ENCODE measurements around the gene MIA. TPM values are rescaled to one million over a fixed set of nuclear protein-coding genes. Genes with fewer than 3 reads are reported as not detected.
A peak's percentile ranks its signal among the peaks of the same experiment; 100 is the strongest.

Gene MIA
- total RNA-seq, 3 donors from 2014 or later, result 1.4 to 8.6 (median 2.5) TPM

DNA sequence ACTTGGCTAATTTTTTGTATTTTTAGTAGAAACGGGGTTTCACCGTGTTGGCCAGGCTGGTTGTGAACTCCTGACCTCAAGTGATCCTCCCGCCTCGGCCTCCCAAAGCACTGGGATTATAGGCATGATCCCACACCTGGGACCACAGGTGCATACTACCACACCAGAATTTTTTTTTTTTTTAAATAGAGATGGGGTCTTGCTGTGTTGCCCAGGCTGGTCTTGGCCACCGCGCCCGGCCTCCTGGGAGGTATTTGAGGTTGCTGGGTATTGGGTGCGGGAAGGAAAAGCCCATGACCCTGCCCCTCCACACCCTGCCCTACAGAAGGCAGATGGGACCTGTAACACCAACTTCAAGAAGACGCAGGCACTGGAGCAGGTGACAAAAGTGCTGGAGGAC, 38.7 kb upstream of the MIA start:
- ATAC-seq (no peak), DNase-seq (peak in 1 of 3 donors; percentile 41)
- Histone ChIP-seq H3K4me1 (ENCODE audit: low read depth) (peaks cover 5% of the 10 kb centered on the region), H3K9me3 (no peaks in the 10 kb centered on the region), H3K36me3 (ENCODE audit: low read depth) (peaks cover 5% of the 10 kb centered on the region), H3K4me3 (no peak overlapping the region)
- TF ChIP-seq, protein P1, sequence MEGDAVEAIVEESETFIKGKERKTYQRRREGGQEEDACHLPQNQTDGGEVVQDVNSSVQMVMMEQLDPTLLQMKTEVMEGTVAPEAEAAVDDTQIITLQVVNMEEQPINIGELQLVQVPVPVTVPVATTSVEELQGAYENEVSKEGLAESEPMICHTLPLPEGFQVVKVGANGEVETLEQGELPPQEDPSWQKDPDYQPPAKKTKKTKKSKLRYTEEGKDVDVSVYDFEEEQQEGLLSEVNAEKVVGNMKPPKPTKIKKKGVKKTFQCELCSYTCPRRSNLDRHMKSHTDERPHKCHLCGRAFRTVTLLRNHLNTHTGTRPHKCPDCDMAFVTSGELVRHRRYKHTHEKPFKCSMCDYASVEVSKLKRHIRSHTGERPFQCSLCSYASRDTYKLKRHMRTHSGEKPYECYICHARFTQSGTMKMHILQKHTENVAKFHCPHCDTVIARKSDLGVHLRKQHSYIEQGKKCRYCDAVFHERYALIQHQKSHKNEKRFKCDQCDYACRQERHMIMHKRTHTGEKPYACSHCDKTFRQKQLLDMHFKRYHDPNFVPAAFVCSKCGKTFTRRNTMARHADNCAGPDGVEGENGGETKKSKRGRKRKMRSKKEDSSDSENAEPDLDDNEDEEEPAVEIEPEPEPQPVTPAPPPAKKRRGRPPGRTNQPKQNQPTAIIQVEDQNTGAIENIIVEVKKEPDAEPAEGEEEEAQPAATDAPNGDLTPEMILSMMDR (IDR thresholded peaks at IDR 0.05), result no peak
- intact Hi-C loops (cut with DNase I, micrococcal nuclease), result no loop called here

DNA sequence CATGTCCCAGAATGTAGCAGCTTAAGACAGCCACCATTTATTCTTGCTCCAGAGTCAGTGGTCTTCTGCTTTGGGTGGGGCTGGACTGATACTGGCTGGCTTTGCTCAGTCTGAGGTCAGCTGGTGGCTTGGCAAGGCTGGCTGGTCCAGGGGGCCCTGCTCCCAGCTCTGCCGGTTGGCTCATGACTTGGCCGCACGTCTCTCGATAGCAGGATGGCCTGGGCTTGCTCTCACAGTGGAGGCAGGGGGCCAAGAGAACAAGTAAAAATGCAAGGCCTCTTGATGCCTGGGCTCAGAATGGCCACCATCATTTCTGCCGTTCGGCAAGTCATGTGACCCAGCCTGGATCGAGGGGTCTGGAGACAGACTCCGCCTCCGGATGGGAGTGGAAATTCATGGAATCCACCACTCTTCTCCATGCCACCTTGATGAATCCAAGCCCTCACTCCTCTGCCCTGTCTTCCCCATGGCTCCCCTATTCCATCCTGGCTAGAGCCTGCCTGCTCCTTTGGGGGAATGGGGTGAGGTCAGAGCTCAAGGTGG, 38.1 kb upstream of the MIA start:
- Histone ChIP-seq H3K36me3 (ENCODE audit: low read depth) (peaks cover 5% of the 10 kb centered on the region), H3K4me3 (no peak overlapping the region), H3K4me1 (ENCODE audit: low read depth) (peaks cover 5% of the 10 kb centered on the region), H3K9me3 (no peaks in the 10 kb centered on the region)
- ATAC-seq (no peak), DNase-seq (no peak)
- intact Hi-C loops (cut with DNase I, micrococcal nuclease), result no loop called here
- TF ChIP-seq, protein P1 (IDR thresholded peaks at IDR 0.05), result no peak

DNA sequence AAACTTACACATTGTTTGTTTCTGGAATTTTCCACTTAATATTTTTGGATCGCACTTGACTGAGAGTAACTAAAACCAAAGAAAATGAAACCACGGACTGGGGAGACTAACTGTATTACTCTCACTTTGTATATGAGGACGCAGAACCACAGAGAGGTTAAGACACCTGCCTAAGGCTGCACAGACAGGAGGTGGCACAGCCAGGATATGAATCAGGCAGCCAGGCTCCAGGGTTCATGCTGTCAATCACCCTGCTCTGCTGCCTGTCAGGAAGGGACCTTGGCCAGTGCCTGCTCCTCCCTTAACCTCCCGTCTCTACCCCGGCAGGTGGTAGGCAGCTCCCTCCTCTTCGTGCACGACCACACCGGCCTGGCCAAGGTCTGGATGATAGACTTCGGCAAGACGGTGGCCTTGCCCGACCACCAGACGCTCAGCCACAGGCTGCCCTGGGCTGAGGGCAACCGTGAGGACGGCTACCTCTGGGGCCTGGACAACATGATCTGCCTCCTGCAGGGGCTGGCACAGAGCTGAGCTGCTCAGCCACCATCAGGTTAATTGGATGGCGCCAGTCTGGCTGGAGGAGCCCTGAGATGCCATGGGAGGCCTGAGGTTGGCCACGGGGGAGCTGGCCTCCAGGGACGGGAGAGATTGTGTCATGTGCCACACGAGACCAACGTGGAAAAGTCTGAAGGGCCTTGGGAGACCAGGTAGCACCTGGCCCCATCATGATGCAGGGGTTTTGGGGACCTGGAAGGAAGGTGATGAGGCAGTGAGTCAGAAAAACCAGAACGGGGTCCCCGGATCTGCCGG, 36.1 kb upstream of the MIA start:
- TF ChIP-seq, protein P1 (IDR thresholded peaks at IDR 0.05), result no peak
- peaks cover 5% of the 10 kb centered on the region for H3K4me1 ChIP-seq (ENCODE audit: low read depth)
- H3K9me3 ChIP-seq, result no peaks in the 10 kb centered on the region
- intact Hi-C loops (cut with DNase I, micrococcal nuclease), result no loop called here
- no peak overlapping the region for H3K4me3 ChIP-seq
- H3K36me3 ChIP-seq (ENCODE audit: low read depth), result no peaks in the 10 kb centered on the region
- ATAC-seq (no peak), DNase-seq (no peak)

DNA sequence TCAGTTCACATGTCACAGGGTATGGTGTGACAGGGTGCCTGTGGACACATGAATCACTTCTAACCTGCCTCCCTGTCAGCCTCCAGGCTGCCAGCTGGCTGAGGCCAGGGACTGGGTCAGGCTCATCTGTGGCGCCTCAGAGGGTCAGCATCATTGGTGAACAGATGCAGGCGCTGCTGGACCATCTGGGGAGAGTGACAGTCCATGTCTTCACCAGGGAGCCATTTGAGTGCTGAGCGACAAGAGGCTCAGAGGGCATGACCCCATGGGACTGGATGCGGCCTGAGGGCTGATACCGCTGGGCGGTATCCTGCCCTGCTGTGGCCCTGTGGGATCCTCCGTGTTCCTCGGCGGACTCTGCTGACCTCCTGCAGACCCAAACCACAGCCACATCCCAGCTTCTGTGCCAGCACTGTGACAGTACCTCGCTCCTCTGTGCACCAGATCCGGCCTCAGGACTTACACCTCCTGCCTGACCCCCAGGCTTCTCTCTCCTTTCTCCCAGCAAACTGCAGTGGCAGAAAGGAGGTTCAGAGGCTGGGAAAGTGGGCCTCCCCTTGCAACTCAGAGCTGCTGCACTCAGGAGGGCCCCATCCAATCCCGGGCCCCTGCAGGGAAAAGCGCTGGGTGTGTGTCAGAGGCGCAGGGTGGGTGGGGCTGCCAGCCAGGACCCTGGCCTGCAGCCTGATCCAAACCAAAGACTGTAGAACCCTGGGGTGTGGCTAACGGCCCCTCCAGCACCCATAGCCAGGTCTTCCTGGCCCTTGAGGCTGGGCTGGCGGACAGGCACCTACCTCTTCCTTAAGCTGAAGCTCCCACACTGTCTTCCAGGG, 35.2 kb upstream of the MIA start:
- no peak for ATAC-seq

DNA sequence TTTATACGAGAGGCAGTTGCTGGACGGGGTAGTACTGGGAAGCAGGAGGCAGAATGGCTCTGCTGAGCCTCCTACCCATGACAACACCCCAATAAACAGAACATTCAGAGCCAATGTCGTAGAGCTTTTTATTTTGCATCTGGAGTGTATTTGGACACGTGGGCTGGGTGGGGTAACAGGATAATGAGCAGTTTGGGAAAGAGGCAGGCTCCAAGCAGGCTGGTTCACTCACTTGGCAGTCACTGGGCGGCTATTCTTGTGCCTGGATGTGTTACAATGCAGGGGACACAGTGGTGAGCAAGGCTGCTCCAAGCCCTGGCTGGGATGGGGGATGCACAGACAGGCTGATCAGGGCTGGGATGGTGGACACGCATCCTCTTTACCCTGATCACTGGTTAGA, 34.6 kb upstream of the MIA start:
- peaks cover 1% of the 10 kb centered on the region for H3K4me1 ChIP-seq (ENCODE audit: low read depth)
- DNase-seq, result no peak

More for the DNA sequence above, 35.2 kb upstream of the MIA start:
- intact Hi-C loops (cut with DNase I, micrococcal nuclease), result no loop called here
- Histone ChIP-seq H3K36me3 (ENCODE audit: low read depth) (no peaks in the 10 kb centered on the region), H3K9me3 (no peaks in the 10 kb centered on the region), H3K4me1 (ENCODE audit: low read depth) (peaks cover 5% of the 10 kb centered on the region), H3K4me3 (no peak overlapping the region)
- TF ChIP-seq, protein P1 (IDR thresholded peaks at IDR 0.05), result no peak
- no peak for DNase-seq

More for the DNA sequence above, 34.6 kb upstream of the MIA start:
- ATAC-seq, result peak; percentile 3
- intact Hi-C loops (cut with DNase I, micrococcal nuclease), result no loop called here
- no peaks in the 10 kb centered on the region for H3K9me3 ChIP-seq
- H3K36me3 ChIP-seq (ENCODE audit: low read depth), result no peaks in the 10 kb centered on the region
- TF ChIP-seq, protein P1 (IDR thresholded peaks at IDR 0.05), result no peak
- H3K4me3 ChIP-seq, result no peak overlapping the region
